HepG2 (cell line): ENCODE results near the gene TMEM154. TPM values are rescaled to one million over a fixed set of nuclear protein-coding genes. Genes with fewer than 3 reads are reported as not detected.

Source experiments
- MYNN ChIP-seq: sonication (generic); formaldehyde crosslinking; IDR thresholded peaks from 2 replicates; pipeline ENCODE4 v1.4.0; 2020; ENCODE audit warnings: mild to moderate bottlenecking, low read depth, missing genetic modification reagents
- SCMH1 ChIP-seq: sonication (generic); formaldehyde crosslinking; IDR thresholded peaks from 2 replicates; pipeline ENCODE4 v1.9.0; 2021; ENCODE audit warnings: missing genetic modification reagents, mild to moderate bottlenecking, borderline replicate concordance
- THRA ChIP-seq: sonication (generic); formaldehyde crosslinking; IDR thresholded peaks from 2 replicates; pipeline ENCODE4 v1.4.0; 2020; ENCODE audit warnings: missing genetic modification reagents, borderline replicate concordance
- ZNF646 ChIP-seq: sonication (generic); formaldehyde crosslinking; IDR thresholded peaks from 2 replicates; pipeline ENCODE4 v1.9.0; 2021; ENCODE audit warnings: mild to moderate bottlenecking, missing genetic modification reagents
- ZNF740 ChIP-seq: sonication (generic); formaldehyde crosslinking; IDR thresholded peaks from 2 replicates; pipeline ENCODE4 v1.4.0; 2020; ENCODE audit warnings: missing genetic modification reagents
- polyA plus RNA-seq, 8 experiments: library from polyadenylated mRNA; depleted of rRNA in 3 of 8; stranded (reverse) in 7 of 8; unstranded in 1 of 8; fragments of >200 nt; fragmentation: Illumina TruSeq in 4 of 8; extraction: Trizol in 4 of 8; gene quantifications; 2 replicates each; pipeline versions ENCODE4 v1.2.1 to v1.2.3, GENCODE V29; 2011 to 2016; ENCODE audit warnings: low read depth in 4 of 8, missing spikeins in 1 of 8, mixed read lengths in 1 of 8; ENCODE audit not compliant: insufficient read depth in 1 of 8
- total RNA-seq, 5 experiments: library from RNA; depleted of rRNA; stranded (reverse); fragments of >200 nt; fragmentation: Illumina TruSeq; extraction: Trizol; gene quantifications; 2 replicates each; pipeline ENCODE4 v1.2.3, GENCODE V29; 2016; ENCODE audit warnings: low read depth in 1 of 5

Gene TMEM154
- total and polyA plus RNA-seq, 2 of the 13 experiments (the other 11 are each of a cell fraction or from before 2014, with no cell fraction given), result 0.03 TPM; not detected in 1

- no peak for TF ChIP-seq ZNF646
- no peak for TF ChIP-seq MYNN (CRISPR knock-in tag)
- TF ChIP-seq SCMH1 (CRISPR knock-in tag), result no peak
- no peak for TF ChIP-seq THRA (CRISPR knock-in tag)
- no peak for TF ChIP-seq ZNF740
Measured at GRCh38 chr4:152700151-152700550, 20.4 kb upstream of the TMEM154 start (continued).
